Measurements from ENCODE around the gene CREB5.

- no peak for TF ChIP-seq RAD21 (IDR thresholded peaks at IDR 0.05; ENCODE audit: low read depth)
- no peak for TF ChIP-seq TCF12 (IDR thresholded peaks at IDR 0.05; ENCODE audit: low read depth)
These were observed 108.0 kb downstream of the CREB5 start for GRCh38 chr7:28520074-28521015.
